Measurements from ENCODE around the gene CELF2.
"Not testable (repeated sequence)": the region's sequence is repeated elsewhere in the genome, so short reads cannot be mapped to it uniquely, and the experiment has no call there.

Gene CELF2

DNA sequence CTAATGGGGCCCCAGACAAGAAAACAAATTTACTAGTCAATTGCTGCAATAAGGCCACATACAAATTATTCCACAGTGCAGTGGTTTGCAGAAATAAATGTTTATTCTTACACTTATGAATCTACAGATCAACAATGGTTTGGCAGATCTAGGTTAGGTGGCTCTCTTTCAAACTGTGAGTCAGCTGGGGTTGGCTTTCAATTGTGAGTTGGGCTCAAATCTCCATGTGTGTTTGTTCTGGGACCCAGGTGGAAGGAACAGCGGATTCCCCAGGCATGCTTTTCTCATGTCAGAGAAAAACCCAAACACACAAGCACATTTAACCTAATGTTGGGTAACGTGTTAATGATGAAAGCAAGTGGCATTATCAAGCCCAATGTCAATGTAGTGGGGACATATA lies 25.6 kb upstream of the CELF2 start:
- Histone ChIP-seq H3K27ac (ENCODE audit: low read length) (no peak overlapping the region), H3K9me3 (ENCODE audit: insufficient read depth, low read depth, low read length) (no peaks in the 10 kb centered on the region; the same call in 1 of the 2 replicates), H3K36me3 (ENCODE audit: insufficient read depth, low read depth, low read length) (no peaks in the 10 kb centered on the region), H3K4me1 (ENCODE audit: insufficient read depth, low read length) (no peaks in the 10 kb centered on the region), H3K27me3 (ENCODE audit: insufficient read depth, low read length) (no peaks in the 10 kb centered on the region), H3K9ac (ENCODE audit: low read depth, low read length) (no peak overlapping the region), H3K4me3 (ENCODE audit: low read length) (no peak overlapping the region)

DNA sequence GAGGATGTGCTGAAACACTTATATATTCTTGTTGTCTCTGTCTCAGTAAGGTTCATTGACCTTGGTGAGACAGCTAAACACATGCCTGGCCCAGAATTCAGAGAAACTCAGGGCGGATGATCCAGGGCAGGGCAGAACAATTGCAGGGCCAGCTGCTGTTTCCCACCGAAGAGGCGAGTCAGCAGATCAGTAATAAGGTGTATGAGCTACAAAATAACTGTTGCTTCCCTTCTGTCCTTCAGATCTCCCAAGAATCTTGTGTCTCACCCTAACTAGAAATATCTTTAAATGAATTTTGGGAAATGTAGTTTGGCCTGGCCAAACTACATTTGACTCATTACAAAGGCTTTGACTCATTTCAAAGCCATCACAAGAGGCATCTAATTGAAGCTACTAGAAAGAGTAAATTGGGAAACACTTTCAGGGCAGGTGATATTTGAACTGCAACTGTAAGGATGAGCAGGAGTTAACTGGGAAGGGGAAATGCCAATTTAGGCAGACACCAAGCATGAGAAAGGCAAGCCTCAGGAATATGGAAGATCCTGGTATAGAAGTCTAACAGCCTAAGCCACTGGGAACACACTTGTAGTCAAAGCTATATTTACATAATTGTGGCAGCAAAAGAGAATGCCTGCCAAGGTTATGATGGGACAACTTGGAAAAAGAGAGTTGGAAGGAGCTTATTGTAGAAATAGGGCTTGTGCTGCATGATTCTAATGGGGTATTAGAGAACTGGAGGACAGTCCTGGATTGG lies 24.5 kb upstream of the CELF2 start:
- Histone ChIP-seq H3K27ac (ENCODE audit: low read length) (no peak overlapping the region), H3K36me3 (ENCODE audit: insufficient read depth, low read depth, low read length) (no peaks in the 10 kb centered on the region)

GRCh38 chr10:10993785-10994184 lies 23.9 kb upstream of the CELF2 start:
- no peaks in the 10 kb centered on the region; the same call in 1 of the 2 replicates for H3K9me3 ChIP-seq (ENCODE audit: insufficient read depth, low read depth, low read length)
- H3K9ac ChIP-seq (ENCODE audit: low read depth, low read length): no peak overlapping the region
- no peaks in the 10 kb centered on the region for H3K36me3 ChIP-seq (ENCODE audit: insufficient read depth, low read depth, low read length)
- H3K27ac ChIP-seq (ENCODE audit: low read length): no peak overlapping the region
- no peaks in the 10 kb centered on the region for H3K4me1 ChIP-seq (ENCODE audit: insufficient read depth, low read length)
- H3K27me3 ChIP-seq (ENCODE audit: insufficient read depth, low read length): no peaks in the 10 kb centered on the region
- no peak overlapping the region for H3K4me3 ChIP-seq (ENCODE audit: low read length)

More for the DNA sequence above, 24.5 kb upstream of the CELF2 start:
- no peaks in the 10 kb centered on the region; the same call in 1 of the 2 replicates for H3K9me3 ChIP-seq (ENCODE audit: insufficient read depth, low read depth, low read length)
- no peaks in the 10 kb centered on the region for H3K4me1 ChIP-seq (ENCODE audit: insufficient read depth, low read length)
- H3K9ac ChIP-seq (ENCODE audit: low read depth, low read length): no peak overlapping the region
- no peak overlapping the region for H3K4me3 ChIP-seq (ENCODE audit: low read length)
- H3K27me3 ChIP-seq (ENCODE audit: insufficient read depth, low read length): no peaks in the 10 kb centered on the region

- no peak overlapping the region for H3K9ac ChIP-seq (ENCODE audit: low read depth, low read length)
- no peak overlapping the region for H3K27ac ChIP-seq (ENCODE audit: low read length)
- H3K27me3 ChIP-seq (ENCODE audit: insufficient read depth, low read length): no peaks in the 10 kb centered on the region
- no peaks in the 10 kb centered on the region; the same call in 1 of the 2 replicates for H3K9me3 ChIP-seq (ENCODE audit: insufficient read depth, low read depth, low read length)
- no peaks in the 10 kb centered on the region for H3K36me3 ChIP-seq (ENCODE audit: insufficient read depth, low read depth, low read length)
- H3K4me3 ChIP-seq (ENCODE audit: low read length): no peak overlapping the region
- no peaks in the 10 kb centered on the region for H3K4me1 ChIP-seq (ENCODE audit: insufficient read depth, low read length)
Observed at GRCh38 chr10:10994360-10994759, 23.3 kb upstream of the CELF2 start.

DNA sequence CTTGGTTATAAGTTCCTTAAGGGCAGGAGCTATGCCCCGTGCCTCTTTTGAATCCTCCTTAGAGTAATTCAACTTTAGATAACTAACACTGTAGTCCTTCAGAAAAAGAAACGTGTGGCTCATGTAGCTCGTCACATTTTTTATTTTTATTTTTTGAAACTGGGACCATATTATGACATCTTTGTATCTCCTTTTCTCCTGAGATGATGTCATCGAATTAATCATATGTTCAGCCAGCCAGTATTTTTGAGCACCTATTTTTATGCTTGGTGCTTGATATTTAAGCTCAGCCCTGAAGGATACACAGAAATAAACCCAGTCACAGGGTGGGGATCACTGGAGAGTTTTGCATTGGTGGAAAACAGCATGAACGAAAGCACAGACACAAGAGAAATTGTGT lies 22.6 kb upstream of the CELF2 start:
- no peaks in the 10 kb centered on the region; the same call in 1 of the 2 replicates for H3K9me3 ChIP-seq (ENCODE audit: insufficient read depth, low read depth, low read length)
- no peak overlapping the region for H3K4me3 ChIP-seq (ENCODE audit: low read length)
- H3K27ac ChIP-seq (ENCODE audit: low read length): no peak overlapping the region
- no peak overlapping the region for H3K9ac ChIP-seq (ENCODE audit: low read depth, low read length)
- no peaks in the 10 kb centered on the region for H3K36me3 ChIP-seq (ENCODE audit: insufficient read depth, low read depth, low read length)
- H3K27me3 ChIP-seq (ENCODE audit: insufficient read depth, low read length): no peaks in the 10 kb centered on the region
- H3K4me1 ChIP-seq (ENCODE audit: insufficient read depth, low read length): no peaks in the 10 kb centered on the region

DNA sequence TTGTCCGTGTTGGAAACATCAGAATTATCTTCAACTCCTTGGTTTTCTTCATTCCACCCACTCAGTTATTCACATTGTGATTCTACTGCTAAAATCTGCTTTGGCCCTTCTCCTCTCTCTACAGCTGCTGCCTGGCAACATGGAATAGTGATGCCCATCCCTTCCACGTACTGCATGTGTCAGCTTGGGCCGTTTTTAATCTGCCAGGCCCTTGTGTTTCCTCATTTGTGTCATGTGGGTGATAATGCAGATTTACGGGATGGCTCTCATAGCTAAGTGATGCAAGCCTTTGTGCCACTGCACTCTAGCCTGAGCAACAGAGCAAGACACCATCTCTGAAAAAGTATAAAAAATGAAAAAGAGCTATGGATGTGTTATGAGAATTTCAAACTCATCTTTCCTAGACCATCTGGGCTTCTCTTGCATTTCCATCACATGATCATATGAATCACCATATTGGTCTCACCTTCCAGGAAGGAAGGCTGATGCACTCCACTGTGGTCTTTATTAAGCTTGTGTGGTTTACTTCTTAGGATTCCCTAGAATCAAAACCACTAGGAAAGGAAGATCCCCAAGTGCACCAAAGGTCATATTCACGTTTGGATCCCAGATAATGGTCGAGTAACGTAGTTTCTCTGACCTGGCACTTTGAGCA lies 20.6 kb upstream of the CELF2 start:
- Histone ChIP-seq H3K27me3 (ENCODE audit: insufficient read depth, low read length) (no peaks in the 10 kb centered on the region), H3K4me3 (ENCODE audit: low read length) (no peak overlapping the region), H3K9me3 (ENCODE audit: insufficient read depth, low read depth, low read length) (no peaks in the 10 kb centered on the region; the same call in 1 of the 2 replicates), H3K36me3 (ENCODE audit: insufficient read depth, low read depth, low read length) (no peaks in the 10 kb centered on the region), H3K27ac (ENCODE audit: low read length) (no peak overlapping the region), H3K9ac (ENCODE audit: low read depth, low read length) (no peak overlapping the region), H3K4me1 (ENCODE audit: insufficient read depth, low read length) (no peaks in the 10 kb centered on the region)

DNA sequence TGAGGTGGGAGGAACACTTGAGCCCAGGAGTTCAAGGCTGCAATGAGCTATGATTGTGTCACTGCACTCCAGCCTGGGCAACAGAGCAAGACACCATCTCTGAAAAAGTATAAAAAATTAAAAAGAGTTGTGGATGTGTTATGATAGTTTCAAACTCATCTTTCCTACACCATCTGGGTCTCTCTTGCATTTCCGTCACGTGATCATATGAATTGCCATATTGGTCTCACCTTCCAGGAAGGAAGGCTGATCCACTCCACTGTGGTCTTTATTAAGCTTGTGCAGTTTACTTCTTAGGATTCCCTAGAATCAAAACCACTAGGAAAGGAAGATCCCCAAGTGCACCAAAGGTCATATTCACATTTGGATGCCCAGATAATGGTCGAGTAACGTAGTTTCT lies 18.2 kb upstream of the CELF2 start:
- H3K9ac ChIP-seq (ENCODE audit: low read depth, low read length); H3K27ac ChIP-seq (ENCODE audit: low read length); H3K4me3 ChIP-seq (ENCODE audit: low read length); H3K36me3 ChIP-seq (ENCODE audit: insufficient read depth, low read depth, low read length); H3K27me3 ChIP-seq (ENCODE audit: insufficient read depth, low read length); H3K4me1 ChIP-seq (ENCODE audit: insufficient read depth, low read length); H3K9me3 ChIP-seq (ENCODE audit: insufficient read depth, low read depth, low read length): not testable (repeated sequence)

- no peaks in the 10 kb centered on the region for H3K36me3 ChIP-seq (ENCODE audit: insufficient read depth, low read depth, low read length)
- no peaks in the 10 kb centered on the region for H3K9me3 ChIP-seq (ENCODE audit: insufficient read depth, low read depth, low read length)
- no peak overlapping the region for H3K27ac ChIP-seq (ENCODE audit: low read length)
- H3K27me3 ChIP-seq (ENCODE audit: insufficient read depth, low read length): no peaks in the 10 kb centered on the region
- no peak overlapping the region for H3K9ac ChIP-seq (ENCODE audit: low read depth, low read length)
- H3K4me3 ChIP-seq (ENCODE audit: low read length): no peak overlapping the region
- H3K4me1 ChIP-seq (ENCODE audit: insufficient read depth, low read length): no peaks in the 10 kb centered on the region
Observed at GRCh38 chr10:11002485-11002884, 15.2 kb upstream of the CELF2 start.

DNA sequence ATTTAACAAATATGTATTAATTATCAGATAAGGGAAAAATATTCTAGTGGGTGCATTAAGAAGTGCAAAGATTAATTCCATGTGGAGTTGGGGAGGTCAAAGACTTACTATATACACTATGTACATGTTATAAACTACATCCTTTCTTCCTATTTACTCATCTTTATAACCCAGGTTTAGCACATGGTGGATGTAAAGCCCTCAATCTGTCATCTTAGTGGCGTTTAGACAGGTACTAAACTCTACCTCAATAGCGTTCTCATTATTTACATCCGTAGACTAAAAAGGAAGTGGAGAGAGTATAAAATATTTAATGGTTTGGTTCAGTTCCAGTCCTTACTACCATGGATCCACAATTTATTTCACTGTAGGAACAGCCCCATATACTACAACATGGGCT lies 14.8 kb upstream of the CELF2 start:
- H3K4me1 ChIP-seq (ENCODE audit: insufficient read depth, low read length): no peaks in the 10 kb centered on the region
- H3K27me3 ChIP-seq (ENCODE audit: insufficient read depth, low read length): no peaks in the 10 kb centered on the region
- H3K27ac ChIP-seq (ENCODE audit: low read length): no peak overlapping the region
- no peaks in the 10 kb centered on the region for H3K9me3 ChIP-seq (ENCODE audit: insufficient read depth, low read depth, low read length)
- H3K36me3 ChIP-seq (ENCODE audit: insufficient read depth, low read depth, low read length): no peaks in the 10 kb centered on the region
- H3K4me3 ChIP-seq (ENCODE audit: low read length): no peak overlapping the region
- H3K9ac ChIP-seq (ENCODE audit: low read depth, low read length): no peak overlapping the region

GRCh38 chr10:11003679-11004078 lies 14.0 kb upstream of the CELF2 start:
- no peak overlapping the region for H3K27ac ChIP-seq (ENCODE audit: low read length)
- H3K9me3 ChIP-seq (ENCODE audit: insufficient read depth, low read depth, low read length): no peaks in the 10 kb centered on the region
- H3K9ac ChIP-seq (ENCODE audit: low read depth, low read length): no peak overlapping the region
- H3K4me1 ChIP-seq (ENCODE audit: insufficient read depth, low read length): no peaks in the 10 kb centered on the region
- H3K27me3 ChIP-seq (ENCODE audit: insufficient read depth, low read length): no peaks in the 10 kb centered on the region
- no peaks in the 10 kb centered on the region for H3K36me3 ChIP-seq (ENCODE audit: insufficient read depth, low read depth, low read length)
- H3K4me3 ChIP-seq (ENCODE audit: low read length): no peak overlapping the region

- no peak overlapping the region for H3K27ac ChIP-seq (ENCODE audit: low read length)
- H3K27me3 ChIP-seq (ENCODE audit: insufficient read depth, low read length): no peaks in the 10 kb centered on the region
- no peak overlapping the region for H3K9ac ChIP-seq (ENCODE audit: low read depth, low read length)
- H3K4me3 ChIP-seq (ENCODE audit: low read length): no peak overlapping the region
- H3K4me1 ChIP-seq (ENCODE audit: insufficient read depth, low read length): no peaks in the 10 kb centered on the region
- H3K36me3 ChIP-seq (ENCODE audit: insufficient read depth, low read depth, low read length): no peaks in the 10 kb centered on the region
- no peaks in the 10 kb centered on the region for H3K9me3 ChIP-seq (ENCODE audit: insufficient read depth, low read depth, low read length)
Observed at GRCh38 chr10:11004144-11005077, 13.3 kb upstream of the CELF2 start.
